ENCODE measurements around the gene CTDSP1.

DNA sequence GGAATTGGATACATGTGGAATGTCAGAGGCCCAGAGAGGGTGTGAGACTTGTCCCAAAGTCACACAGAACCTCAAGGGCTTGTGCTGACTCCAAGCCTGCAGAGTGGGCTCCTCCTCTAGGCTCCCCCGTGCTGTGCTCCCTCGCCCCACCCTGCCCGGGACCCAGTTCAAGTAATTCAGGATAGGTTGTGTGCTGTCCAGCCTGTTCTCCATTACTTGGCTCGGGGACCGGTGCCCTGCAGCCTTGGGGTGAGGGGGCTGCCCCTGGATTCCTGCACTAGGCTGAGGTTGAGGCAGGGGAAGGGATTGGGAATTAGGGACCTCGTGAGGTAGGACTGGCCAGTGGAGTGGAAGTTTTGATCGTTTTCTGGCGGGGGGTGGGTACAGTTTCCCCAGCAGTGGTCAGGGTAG lies 2.8 kb downstream of the CTDSP1 start:
- TF ChIP-seq, protein P1, sequence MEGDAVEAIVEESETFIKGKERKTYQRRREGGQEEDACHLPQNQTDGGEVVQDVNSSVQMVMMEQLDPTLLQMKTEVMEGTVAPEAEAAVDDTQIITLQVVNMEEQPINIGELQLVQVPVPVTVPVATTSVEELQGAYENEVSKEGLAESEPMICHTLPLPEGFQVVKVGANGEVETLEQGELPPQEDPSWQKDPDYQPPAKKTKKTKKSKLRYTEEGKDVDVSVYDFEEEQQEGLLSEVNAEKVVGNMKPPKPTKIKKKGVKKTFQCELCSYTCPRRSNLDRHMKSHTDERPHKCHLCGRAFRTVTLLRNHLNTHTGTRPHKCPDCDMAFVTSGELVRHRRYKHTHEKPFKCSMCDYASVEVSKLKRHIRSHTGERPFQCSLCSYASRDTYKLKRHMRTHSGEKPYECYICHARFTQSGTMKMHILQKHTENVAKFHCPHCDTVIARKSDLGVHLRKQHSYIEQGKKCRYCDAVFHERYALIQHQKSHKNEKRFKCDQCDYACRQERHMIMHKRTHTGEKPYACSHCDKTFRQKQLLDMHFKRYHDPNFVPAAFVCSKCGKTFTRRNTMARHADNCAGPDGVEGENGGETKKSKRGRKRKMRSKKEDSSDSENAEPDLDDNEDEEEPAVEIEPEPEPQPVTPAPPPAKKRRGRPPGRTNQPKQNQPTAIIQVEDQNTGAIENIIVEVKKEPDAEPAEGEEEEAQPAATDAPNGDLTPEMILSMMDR (IDR thresholded peaks at IDR 0.05; ENCODE audit: insufficient read depth, low read depth, low read length), result no peak
- no peak for TF ChIP-seq EZH2 (IDR thresholded peaks at IDR 0.05; ENCODE audit: insufficient read depth, low read length)

Measured in astrocyte (in vitro differentiated cells and primary cell).